NCI-H2081 (cell line): ENCODE data around the gene SYK.
"Not testable (repeated sequence)": the region's sequence is repeated elsewhere in the genome, so short reads cannot be mapped to it uniquely, and the experiment has no call there.

Experiments
- DNase-seq, 2 experiments: peaks; one replicate each; lab custom pipeline; 2025; lab: John Stamatoyannopoulos, UW

The SYK gene

GRCh38 chr9:90795871-90796317 is 5.7 kb upstream of the SYK start:
- no peak for DNase-seq

GRCh38 chr9:90799271-90799852 is 2.3 kb upstream of the SYK start:
- DNase-seq = no peak

DNA sequence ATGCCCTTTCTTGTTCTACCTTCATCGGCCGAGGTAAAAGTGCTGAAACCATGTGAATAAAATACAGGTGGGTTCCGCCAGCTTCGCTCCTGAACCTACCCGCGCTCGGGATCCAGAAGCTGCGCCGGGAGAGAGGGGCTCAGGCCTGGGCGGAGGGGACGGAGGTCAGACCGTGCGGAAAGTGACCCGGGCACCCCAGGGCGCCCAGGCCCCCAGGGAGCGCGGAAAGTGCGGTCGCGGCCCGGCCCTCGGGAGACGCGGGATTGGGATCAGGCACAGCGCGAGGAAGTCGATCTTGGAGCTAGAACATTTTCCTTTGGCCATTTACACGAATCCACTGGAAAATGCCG is 329 bp downstream of the SYK start:
- DNase-seq = peak; percentile 47 to 56

GRCh38 chr9:90802386-90802985 is 867 bp downstream of the SYK start:
- DNase-seq = peak in 1 of 2 experiments; percentile 4

GRCh38 chr9:90803860-90804593 is 2.4 kb downstream of the SYK start:
- DNase-seq = peak in 1 of 2 experiments; percentile 33

DNA sequence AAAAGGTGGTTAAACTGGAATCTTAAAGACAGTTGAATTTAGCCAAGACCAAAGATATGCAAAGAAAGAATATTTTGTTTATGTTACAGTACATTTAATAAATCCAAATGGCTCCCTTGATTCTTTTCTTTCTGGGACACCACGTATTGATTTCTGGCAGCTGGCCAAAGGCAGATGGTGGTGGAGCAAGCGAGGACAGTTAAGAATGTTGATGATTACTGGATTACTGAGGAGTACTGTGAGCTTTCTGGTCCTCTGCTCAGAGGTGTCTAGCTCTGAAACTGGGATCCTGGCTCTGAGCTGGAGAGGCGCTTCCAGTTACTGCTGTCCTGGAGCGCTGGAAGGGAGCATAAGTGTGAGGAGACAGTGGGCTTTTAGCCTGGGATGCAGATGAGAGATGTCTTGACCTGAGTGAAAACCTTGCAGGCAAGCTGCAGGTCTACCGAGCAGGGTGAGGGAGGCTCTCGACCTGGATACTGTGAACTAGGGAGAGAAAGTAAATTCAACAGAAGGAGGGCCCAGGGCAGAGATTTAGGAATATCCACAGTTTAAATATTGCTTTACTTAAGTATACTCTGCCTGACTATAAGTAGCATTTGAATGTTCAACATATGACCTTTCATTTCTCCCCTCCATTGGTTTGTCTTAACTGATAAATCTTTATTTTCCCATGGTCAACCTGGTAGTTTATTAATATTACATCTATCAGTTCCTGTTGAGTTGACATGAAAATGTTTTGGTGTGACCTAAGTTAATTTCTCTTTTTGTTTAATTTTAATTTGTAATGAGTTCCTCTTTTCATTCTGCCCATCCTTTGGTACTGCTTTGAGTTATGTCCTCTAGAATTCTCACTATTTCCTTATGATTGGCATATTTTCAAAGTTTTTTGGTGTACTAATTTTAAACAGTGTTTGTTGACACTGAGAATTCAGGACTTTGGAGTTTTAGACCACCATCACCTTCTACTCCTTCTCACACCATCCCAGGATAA is 3.7 kb downstream of the SYK start:
- peak; percentile 29 to 60 for DNase-seq

- no peak for DNase-seq
Measured at GRCh38 chr9:90807006-90807405, 5.4 kb downstream of the SYK start.

GRCh38 chr9:90808398-90808797 is 6.8 kb downstream of the SYK start:
- no peak for DNase-seq

DNA sequence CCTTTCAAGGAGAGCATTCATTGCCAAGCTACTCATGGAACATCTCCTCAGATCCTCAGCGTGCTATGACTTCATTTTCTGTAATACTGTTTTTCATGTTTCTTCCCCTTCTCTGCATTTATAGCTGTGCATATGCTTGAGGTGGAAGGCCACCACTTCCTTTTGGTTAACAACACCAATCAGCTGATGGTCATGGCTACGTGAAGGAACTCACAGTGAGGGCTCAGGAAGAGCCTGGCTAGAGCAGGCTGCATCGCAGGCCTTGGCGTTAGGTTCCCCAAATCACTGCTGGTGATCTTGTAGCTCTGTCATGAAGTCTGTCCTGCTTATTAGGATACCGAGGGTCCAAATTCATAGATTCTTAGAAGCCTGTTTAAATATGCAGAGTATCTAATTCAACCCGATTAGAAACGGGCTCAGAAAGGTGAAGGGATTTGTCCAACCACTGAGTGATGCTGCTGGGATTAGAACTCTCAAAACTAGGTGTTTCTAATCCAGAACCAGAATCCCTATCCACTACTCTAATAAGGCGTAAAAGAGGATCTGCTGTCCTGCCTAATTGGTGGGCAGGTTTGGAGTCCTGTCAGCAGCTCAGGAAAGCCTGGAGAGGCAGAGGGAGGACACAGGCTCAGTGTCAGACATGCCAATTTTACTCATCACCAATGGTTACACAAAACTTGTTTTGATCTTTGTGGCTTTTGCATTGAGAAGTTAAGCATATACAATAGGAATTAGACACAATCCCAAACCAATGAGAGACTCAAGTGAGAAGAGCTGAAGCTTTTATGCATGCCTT is 7.5 kb downstream of the SYK start:
- DNase-seq = no peak

- no peak for DNase-seq
Measured at GRCh38 chr9:90810691-90811090, 9.1 kb downstream of the SYK start.

- no peak for DNase-seq
Measured at GRCh38 chr9:90813046-90813445, 11.4 kb downstream of the SYK start.

DNA sequence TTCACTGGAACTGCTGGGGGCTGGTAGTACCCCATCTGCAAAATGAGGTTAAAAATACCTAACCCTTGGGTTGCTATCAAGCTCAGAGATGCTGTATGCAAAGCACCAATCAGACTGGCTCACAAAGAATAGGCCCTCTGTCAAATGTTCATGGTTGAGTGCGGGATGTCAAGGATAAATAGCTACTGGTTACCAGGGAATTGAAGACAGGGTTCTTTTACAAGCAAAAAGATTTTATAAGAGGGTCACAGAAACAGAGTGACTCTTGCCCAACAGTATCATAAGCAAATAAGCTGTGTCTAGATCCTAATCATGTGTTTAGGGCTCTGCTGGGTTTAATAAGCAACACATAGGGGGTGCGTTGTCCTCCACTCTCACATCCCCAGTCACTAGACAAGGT is 11.9 kb downstream of the SYK start:
- no peak for DNase-seq

- DNase-seq = no peak
Measured at GRCh38 chr9:90814355-90814754, 12.7 kb downstream of the SYK start.

DNA sequence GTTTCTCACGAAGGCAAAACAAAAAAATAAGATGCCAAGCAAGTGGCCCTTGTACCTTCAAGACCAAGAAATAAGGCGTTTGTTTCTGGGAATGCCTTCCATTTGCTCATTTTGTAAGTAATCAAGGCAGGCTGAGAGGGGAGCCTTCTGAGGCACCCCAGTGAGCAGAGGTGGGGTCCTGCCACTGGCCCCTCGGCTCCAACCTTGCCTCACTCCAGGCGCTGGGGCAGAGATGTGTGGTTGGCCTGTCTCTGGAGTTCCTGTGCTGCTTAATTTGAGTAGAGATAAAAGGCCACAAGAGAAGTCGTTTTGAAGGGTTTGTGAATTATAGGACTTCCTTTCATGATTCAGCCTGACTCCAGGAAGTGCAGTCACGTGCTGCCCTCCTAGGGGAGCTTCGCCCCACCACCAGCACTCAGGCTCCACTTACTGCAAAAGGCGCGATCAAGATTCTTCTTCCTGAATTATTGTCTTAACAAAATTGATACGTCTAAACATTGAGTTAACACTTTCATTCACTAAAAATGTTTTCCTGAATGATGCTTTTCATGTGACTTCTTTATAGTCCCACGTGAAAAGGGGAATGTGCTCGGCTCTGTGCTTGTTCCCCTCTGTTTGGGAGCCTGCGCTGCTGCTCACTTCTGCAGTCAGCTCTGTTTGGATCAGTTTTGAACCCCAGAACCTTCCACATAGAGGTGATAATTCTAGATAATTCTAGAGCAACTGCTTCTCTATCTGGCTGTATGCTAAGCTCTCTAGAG is 13.7 kb downstream of the SYK start:
- peak in 1 of 2 experiments; percentile 15 for DNase-seq

DNA sequence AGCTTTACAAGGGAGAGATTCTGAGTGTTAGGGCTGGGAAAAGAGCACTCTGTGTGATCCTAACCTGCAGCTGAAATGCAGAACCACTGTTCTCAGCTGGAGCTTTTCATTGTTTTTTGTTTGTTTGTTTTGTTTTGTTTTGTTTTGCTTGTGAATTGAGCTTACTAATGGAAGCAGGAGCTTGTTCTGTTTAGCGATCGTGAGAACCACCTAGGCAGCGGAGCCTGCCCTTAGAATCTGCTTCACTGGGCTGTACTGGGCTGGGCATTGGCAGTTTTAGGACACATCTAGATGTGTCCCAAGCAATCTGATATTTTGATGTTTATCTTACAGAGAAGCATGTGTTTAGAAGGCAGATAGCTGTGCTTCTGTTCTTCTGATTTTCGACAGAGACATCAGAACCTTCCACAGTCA is 14.3 kb downstream of the SYK start:
- no peak for DNase-seq

DNA sequence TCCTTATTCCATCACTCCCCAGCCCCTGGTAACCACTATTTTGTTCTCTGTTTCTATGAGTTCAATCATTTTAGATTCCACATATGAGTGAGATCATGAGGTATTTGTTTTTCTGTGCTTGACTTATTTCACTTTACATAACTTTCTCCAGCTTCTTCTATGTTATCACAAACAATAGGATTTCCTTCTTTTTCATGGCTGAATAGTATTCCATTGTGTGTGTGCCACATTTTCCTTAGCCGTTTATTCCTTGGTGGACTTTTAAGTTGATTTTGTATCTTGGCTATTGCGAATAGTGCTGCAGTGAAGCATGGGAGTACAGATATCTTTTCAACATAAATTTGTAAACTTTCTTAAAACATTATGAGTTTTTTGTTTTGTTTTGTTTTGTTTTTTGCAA is 15.1 kb downstream of the SYK start:
- DNase-seq = no peak

DNA sequence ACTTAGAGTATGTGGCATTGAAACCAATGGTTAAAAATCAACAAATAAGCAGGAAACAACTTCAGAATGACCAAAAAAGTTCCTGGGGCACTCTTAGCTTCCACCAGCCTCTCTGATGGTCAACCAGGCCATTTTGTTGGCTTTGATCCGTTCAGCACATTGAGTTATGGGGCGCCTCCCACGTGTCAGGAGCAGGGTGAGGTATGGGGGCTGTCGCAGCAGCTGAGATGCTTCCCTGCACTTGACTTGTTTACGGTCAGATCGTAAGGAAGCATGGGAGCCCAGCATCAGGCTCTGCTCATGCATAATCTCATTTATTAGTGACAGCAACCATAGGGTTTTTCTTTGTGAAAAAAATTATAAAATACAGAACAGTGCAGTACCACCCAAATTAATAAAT is 16.7 kb downstream of the SYK start:
- DNase-seq = no peak

DNA sequence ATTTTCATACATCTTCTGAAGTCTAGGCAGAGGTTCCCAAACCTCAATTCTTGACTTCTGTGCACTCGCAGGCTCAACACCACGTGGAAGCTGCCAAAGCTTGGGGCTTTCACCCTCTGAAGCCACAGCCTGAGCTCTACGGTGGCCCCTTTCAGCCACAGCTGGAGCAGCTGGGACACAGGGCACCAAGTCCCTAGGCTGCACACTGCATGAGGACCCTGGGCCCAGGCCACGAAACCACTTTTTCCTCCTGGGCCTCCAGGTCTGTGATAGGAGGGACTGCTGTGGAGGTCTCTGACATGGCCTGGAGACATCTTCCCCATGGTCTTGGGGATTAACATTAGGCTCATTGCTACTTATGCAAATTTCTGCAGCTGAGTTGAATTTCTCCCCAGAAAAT is 18.8 kb downstream of the SYK start:
- DNase-seq = not testable (repeated sequence)

DNA sequence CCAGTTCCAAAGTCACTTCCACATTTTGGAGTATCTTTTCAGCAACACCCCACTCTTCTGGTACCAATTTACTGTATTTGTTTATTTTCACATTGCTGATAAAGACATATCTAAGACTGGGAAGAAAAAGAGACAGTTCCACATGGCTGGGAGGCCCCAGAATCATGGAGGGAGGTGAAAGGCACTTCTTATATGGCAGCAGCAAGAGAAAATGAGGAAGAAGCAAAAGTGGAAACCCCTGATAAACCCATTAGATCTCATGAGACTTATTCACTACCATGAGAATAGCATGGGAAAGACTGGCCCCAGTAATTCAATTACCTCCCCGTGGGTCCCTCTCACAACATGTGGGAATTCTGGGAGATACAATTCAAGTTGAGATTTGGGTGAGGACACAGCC is 19.6 kb downstream of the SYK start:
- DNase-seq = not testable (repeated sequence)

GRCh38 chr9:90821697-90822096 is 20.1 kb downstream of the SYK start:
- no peak for DNase-seq

- DNase-seq = no peak
Measured at GRCh38 chr9:90822866-90823265, 21.2 kb downstream of the SYK start.
